NCI-H345 treated with DMSO at 0.1 percent for 48 hours (cell line): ENCODE measurements around the gene ZNF583.

Source experiments
- DNase-seq: peaks from one replicate; lab custom pipeline; 2025; ENCODE audit not compliant: unreplicated experiment; lab: John Stamatoyannopoulos, UW

Gene ZNF583

GRCh38 chr19:56441206-56441792 is 37.2 kb downstream of the ZNF583 start:
- DNase-seq: no peak

GRCh38 chr19:56474308-56474707 is 70.2 kb downstream of the ZNF583 start:
- no peak for DNase-seq

- no peak for DNase-seq
Measured at GRCh38 chr19:56476093-56476492, 72.0 kb downstream of the ZNF583 start.
